ENCODE data around the gene DST. TPM values are rescaled to one million over a fixed set of nuclear protein-coding genes. Genes with fewer than 3 reads are reported as not detected.

The DST gene
- total RNA-seq, 1 experiment from 2014 or later, result 91.9 TPM

GRCh38 chr6:56690519-56691285 lies 48.0 kb upstream of the DST start:
- no peak overlapping the region for H3K27ac ChIP-seq (ENCODE audit: insufficient read length, low read depth, low read length)
- no peak overlapping the region for H3K4me3 Mint-ChIP-seq
- no CpG with 5 or more reads among the region's 4 CpGs for WGBS (ENCODE audit: extremely low coverage, insufficient read length, low lambda C conversion rate)

More at GRCh38 chr6:56690519-56691285, 48.0 kb upstream of the DST start:
- no peaks in the 10 kb centered on the region for H3K79me1 ChIP-seq (ENCODE audit: insufficient read depth, low read depth, low read length, poor library complexity, severe bottlenecking)
- H3K14ac ChIP-seq (ENCODE audit: insufficient read depth, low read length), result no peak overlapping the region
- H3K23ac ChIP-seq (ENCODE audit: insufficient read length, low read depth, low read length), result no peak overlapping the region
- no peak overlapping the region for H3T11ph ChIP-seq (ENCODE audit: low read length)
- no peak overlapping the region; a peak in 1 of 7 replicates for H3K27ac Mint-ChIP-seq
- no peak overlapping the region for H3K56ac ChIP-seq (ENCODE audit: insufficient read length, low read depth, low read length)
- no peak overlapping the region for H3K4me2 ChIP-seq (ENCODE audit: insufficient read depth, insufficient read length, low read length)
- H2BK120ac ChIP-seq (ENCODE audit: low read depth, low read length, poor library complexity, severe bottlenecking), result no peak overlapping the region
- H3K18ac ChIP-seq (ENCODE audit: insufficient read length, low read depth, low read length), result no peak overlapping the region
- no peak overlapping the region for H2BK20ac ChIP-seq (ENCODE audit: low read depth, low read length, poor library complexity, severe bottlenecking)
- no peak overlapping the region for H2BK12ac ChIP-seq (ENCODE audit: insufficient read length, low read depth, low read length)
- no peaks in the 10 kb centered on the region for H3K27me3 ChIP-seq (ENCODE audit: insufficient read depth, low read length)
- no peaks in the 10 kb centered on the region for H3K9me3 ChIP-seq (ENCODE audit: control insufficient read depth, low read depth, low read length)
- TF ChIP-seq CTCF (conservative IDR thresholded peaks at IDR 0.05), result no peak
- H3K9me3 Mint-ChIP-seq, result no peaks in the 10 kb centered on the region
- H3K79me2 ChIP-seq (ENCODE audit: insufficient read depth, low read length), result peaks cover 2% of the 10 kb centered on the region; the same call in 1 of the 2 replicates
- H2BK5ac ChIP-seq (ENCODE audit: insufficient read length, low read length), result no peak overlapping the region
- H2BK15ac ChIP-seq (ENCODE audit: low read depth, low read length), result no peak overlapping the region
- no peak overlapping the region for H3K4ac ChIP-seq (ENCODE audit: low read depth, low read length)
- no peak overlapping the region for H3K9ac ChIP-seq (ENCODE audit: extremely low read depth, insufficient read length, low read length)
- DNase-seq, result no peak
- H4K91ac ChIP-seq (ENCODE audit: insufficient read length, low read depth, low read length), result no peak overlapping the region
- peaks cover 23 to 31% of the 10 kb centered on the region in 2 experiments for H3K4me1 Mint-ChIP-seq
- no peaks in the 10 kb centered on the region for H4K20me1 ChIP-seq (ENCODE audit: control insufficient read depth, insufficient read depth, insufficient read length)
- no peaks in the 10 kb centered on the region; the same call in 1 of the 2 replicates for H3K4me1 ChIP-seq (ENCODE audit: insufficient read depth, low read length)
- no peak overlapping the region for H2AK5ac ChIP-seq (ENCODE audit: insufficient read length, low read length)
- no peak overlapping the region for H4K8ac ChIP-seq (replicated peaks; ENCODE audit: insufficient read length, low read depth, low read length)
- no peaks in the 10 kb centered on the region for H3K27me3 Mint-ChIP-seq (ENCODE audit: low read depth)
- H3K23me2 ChIP-seq (ENCODE audit: insufficient read length, low read depth, low read length, poor library complexity, severe bottlenecking), result no peaks in the 10 kb centered on the region
- no peak overlapping the region for H2AFZ ChIP-seq (ENCODE audit: low read length)
- H3K36me3 Mint-ChIP-seq (ENCODE audit: insufficient read depth in 1 of 3, low read depth in 3 of 3), result peaks cover 0 to 7% (median 5%) of the 10 kb centered on the region in 3 experiments; a peak in 3 of 7 replicates
- H4K5ac ChIP-seq (ENCODE audit: insufficient read length, low read depth, low read length), result no peak overlapping the region
